Neuron (in vitro differentiated cells): ENCODE results near the gene USP24.
"Not testable (repeated sequence)": the region's sequence is repeated elsewhere in the genome, so short reads cannot be mapped to it uniquely, and the experiment has no call there.

Experiments
- H2AFZ ChIP-seq: one replicate; pipeline ENCODE4 v1.6.1; 2013; ENCODE audit warnings: low read depth, mild to moderate bottlenecking, inconsistent platforms, low read length, moderate library complexity
- H3K27me3 ChIP-seq: one replicate; pipeline ENCODE4 v1.6.1; 2013; ENCODE audit warnings: low read length; ENCODE audit not compliant: insufficient read depth
- H3K36me3 ChIP-seq: one replicate; pipeline ENCODE4 v1.6.1; 2013; ENCODE audit warnings: low read length; ENCODE audit not compliant: insufficient read depth
- H3K4me1 ChIP-seq: one replicate; pipeline ENCODE4 v1.6.1; 2013; ENCODE audit warnings: low read length; ENCODE audit not compliant: insufficient read depth
- H3K4me3 ChIP-seq: 2 replicates; pipeline ENCODE4 v1.5.1; 2013; ENCODE audit warnings: mild to moderate bottlenecking, low read length, moderate library complexity
- H3K9me3 ChIP-seq: one replicate; pipeline ENCODE4 v1.6.1; 2013; ENCODE audit warnings: low read length

The USP24 gene

DNA sequence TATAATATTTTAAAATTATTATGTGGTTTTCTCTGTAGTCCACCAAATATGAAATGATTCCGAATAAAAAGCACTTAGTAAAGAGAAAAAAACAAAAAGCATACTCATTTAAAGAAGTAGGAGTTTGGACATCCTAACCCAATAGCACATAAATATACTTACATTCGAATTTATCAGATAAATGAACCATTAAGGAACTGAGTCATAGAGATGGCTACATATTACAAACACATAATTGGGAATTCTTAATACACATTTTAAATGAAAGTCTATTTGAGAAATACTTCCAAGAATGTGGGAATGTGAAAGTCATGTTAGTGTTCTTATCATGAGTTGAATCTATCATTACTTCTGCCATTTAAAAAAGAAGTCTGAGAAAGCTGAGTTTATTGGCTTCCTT, 75.0 kb downstream of the USP24 start:
- no peak overlapping the region for H3K4me3 ChIP-seq
- no peaks in the 10 kb centered on the region for H3K27me3 ChIP-seq
- no peak overlapping the region for H2AFZ ChIP-seq
- no peaks in the 10 kb centered on the region for H3K9me3 ChIP-seq
- H3K36me3 ChIP-seq, result peaks cover 83% of the 10 kb centered on the region
- H3K4me1 ChIP-seq, result no peaks in the 10 kb centered on the region

GRCh38 chr1:55138823-55139222, 76.3 kb downstream of the USP24 start:
- no peak overlapping the region for H2AFZ ChIP-seq
- H3K9me3 ChIP-seq, result no peaks in the 10 kb centered on the region
- H3K27me3 ChIP-seq, result no peaks in the 10 kb centered on the region
- H3K4me3 ChIP-seq, result no peak overlapping the region
- peaks cover 90% of the 10 kb centered on the region for H3K36me3 ChIP-seq
- H3K4me1 ChIP-seq, result no peaks in the 10 kb centered on the region

- H3K36me3 ChIP-seq, result peaks cover 94% of the 10 kb centered on the region
- no peak overlapping the region for H2AFZ ChIP-seq
- no peaks in the 10 kb centered on the region for H3K27me3 ChIP-seq
- no peaks in the 10 kb centered on the region for H3K9me3 ChIP-seq
- H3K4me1 ChIP-seq, result no peaks in the 10 kb centered on the region
- no peak overlapping the region for H3K4me3 ChIP-seq
Measured at GRCh38 chr1:55134152-55134808, 80.9 kb downstream of the USP24 start.

DNA sequence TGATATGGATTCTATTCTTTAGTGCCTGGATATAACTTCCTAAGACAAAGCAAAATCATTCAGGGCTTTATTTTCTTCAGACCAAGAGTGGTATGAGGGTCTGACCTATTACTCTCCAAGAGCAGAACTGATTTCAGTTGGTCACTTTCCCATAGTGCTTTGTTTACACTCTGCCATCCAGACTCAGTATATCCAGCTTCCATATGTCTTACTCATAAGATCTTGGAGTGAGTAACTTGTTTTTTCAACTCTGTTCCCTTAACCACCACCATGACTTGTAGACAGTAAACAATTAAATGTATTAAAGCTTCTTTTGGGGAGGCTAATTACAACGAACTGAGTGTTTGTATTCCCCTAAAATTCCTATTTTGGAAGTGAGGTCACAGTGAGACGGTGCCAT, 83.4 kb downstream of the USP24 start:
- Histone ChIP-seq H3K4me1 (no peaks in the 10 kb centered on the region), H3K27me3 (no peaks in the 10 kb centered on the region), H3K4me3 (no peak overlapping the region), H2AFZ (no peak overlapping the region), H3K9me3 (peaks cover 3% of the 10 kb centered on the region), H3K36me3 (peaks cover 88% of the 10 kb centered on the region)

DNA sequence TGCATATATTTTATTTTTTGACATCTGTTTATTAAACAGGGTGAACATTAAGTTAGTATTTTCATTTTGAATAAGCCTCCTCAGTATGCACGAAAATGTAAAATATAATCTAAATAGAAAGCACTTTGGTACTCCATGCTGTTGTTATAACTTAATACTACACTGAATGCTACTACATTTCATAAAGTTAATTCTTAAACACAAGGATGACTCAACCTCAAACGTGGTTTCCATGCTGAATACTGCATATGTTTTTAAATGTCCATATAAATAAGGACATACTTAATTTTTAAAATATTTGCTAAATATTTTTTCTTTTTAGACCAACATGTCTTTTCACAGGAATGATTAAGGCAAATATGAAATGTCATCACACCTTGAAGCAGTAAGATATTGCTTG, 83.9 kb downstream of the USP24 start:
- H3K36me3 ChIP-seq, result peaks cover 88% of the 10 kb centered on the region
- peaks cover 3% of the 10 kb centered on the region for H3K9me3 ChIP-seq
- no peaks in the 10 kb centered on the region for H3K4me1 ChIP-seq
- no peaks in the 10 kb centered on the region for H3K27me3 ChIP-seq
- no peak overlapping the region for H3K4me3 ChIP-seq
- no peak overlapping the region for H2AFZ ChIP-seq

- Histone ChIP-seq H3K4me1 (no peaks in the 10 kb centered on the region), H3K9me3 (peaks cover 3% of the 10 kb centered on the region), H2AFZ (no peak overlapping the region), H3K27me3 (no peaks in the 10 kb centered on the region), H3K36me3 (peaks cover 87% of the 10 kb centered on the region), H3K4me3 (no peak overlapping the region)
Measured at GRCh38 chr1:55129194-55129728, 85.9 kb downstream of the USP24 start.

- H2AFZ ChIP-seq, result no peak overlapping the region
- peaks cover 3% of the 10 kb centered on the region for H3K9me3 ChIP-seq
- H3K4me3 ChIP-seq, result no peak overlapping the region
- H3K4me1 ChIP-seq, result no peaks in the 10 kb centered on the region
- peaks cover 87% of the 10 kb centered on the region for H3K36me3 ChIP-seq
- H3K27me3 ChIP-seq, result no peaks in the 10 kb centered on the region
Measured at GRCh38 chr1:55128418-55128995, 86.7 kb downstream of the USP24 start.

GRCh38 chr1:55127827-55128343, 87.3 kb downstream of the USP24 start:
- H3K4me3 ChIP-seq, result no peak overlapping the region
- H3K27me3 ChIP-seq, result no peaks in the 10 kb centered on the region
- H3K4me1 ChIP-seq, result no peaks in the 10 kb centered on the region
- peaks cover 3% of the 10 kb centered on the region for H3K9me3 ChIP-seq
- H2AFZ ChIP-seq, result no peak overlapping the region
- peaks cover 90% of the 10 kb centered on the region for H3K36me3 ChIP-seq

GRCh38 chr1:55124470-55124869, 90.7 kb downstream of the USP24 start:
- H2AFZ ChIP-seq, result no peak overlapping the region
- H3K9me3 ChIP-seq, result peaks cover 3% of the 10 kb centered on the region
- no peak overlapping the region for H3K4me3 ChIP-seq
- H3K4me1 ChIP-seq, result no peaks in the 10 kb centered on the region
- H3K27me3 ChIP-seq, result no peaks in the 10 kb centered on the region
- peaks cover 89% of the 10 kb centered on the region for H3K36me3 ChIP-seq

DNA sequence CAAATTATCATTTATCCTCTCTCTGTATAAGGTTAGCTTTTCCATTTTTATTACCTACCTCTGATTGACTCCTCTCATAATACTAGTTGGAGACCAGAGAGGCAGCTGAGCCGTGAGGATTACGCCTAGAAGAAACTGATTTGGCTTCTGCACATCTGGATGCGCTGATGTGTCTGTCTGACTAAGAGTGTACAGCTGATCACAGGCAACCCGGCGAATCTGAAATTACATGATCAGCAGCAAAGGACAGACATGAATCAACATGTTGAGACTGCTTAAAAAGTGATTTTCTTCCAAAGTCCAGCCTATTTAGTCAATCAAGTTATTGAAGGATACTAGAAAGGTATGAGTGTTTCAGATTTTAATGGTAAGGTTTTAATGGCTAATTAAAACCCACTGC, 94.6 kb downstream of the USP24 start:
- H2AFZ ChIP-seq, result no peak overlapping the region
- H3K9me3 ChIP-seq, result peaks cover 9% of the 10 kb centered on the region
- H3K4me1 ChIP-seq, result no peaks in the 10 kb centered on the region
- H3K4me3 ChIP-seq, result no peak overlapping the region
- peaks cover 84% of the 10 kb centered on the region for H3K36me3 ChIP-seq
- H3K27me3 ChIP-seq, result no peaks in the 10 kb centered on the region

GRCh38 chr1:55118651-55119329, 96.4 kb downstream of the USP24 start:
- peaks cover 74% of the 10 kb centered on the region for H3K36me3 ChIP-seq

DNA sequence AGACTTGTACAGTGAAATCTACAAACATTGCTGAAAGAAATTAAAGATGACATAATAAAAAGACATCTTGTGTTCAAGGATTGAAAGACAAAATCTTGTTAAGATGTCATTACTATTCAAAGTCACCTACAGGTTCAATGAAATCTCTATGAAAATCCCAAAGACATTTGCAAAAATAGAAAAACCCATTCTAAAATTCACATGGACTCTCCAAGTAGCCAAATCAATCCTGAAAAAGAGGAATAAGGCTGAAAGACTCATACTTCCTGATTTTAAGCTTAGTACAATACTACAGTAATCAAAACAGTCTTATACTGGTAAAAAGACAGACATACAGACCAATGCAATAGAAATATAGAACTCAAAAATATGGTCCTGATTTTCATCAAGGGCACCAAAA, 97.2 kb downstream of the USP24 start:
- Histone ChIP-seq H2AFZ (no peak overlapping the region), H3K36me3 (peaks cover 68% of the 10 kb centered on the region), H3K4me3 (no peak overlapping the region), H3K4me1 (no peaks in the 10 kb centered on the region), H3K9me3 (peaks cover 11% of the 10 kb centered on the region), H3K27me3 (no peaks in the 10 kb centered on the region)

More at GRCh38 chr1:55118651-55119329, 96.4 kb downstream of the USP24 start:
- H3K4me1 ChIP-seq, result no peaks in the 10 kb centered on the region
- no peak overlapping the region for H3K4me3 ChIP-seq
- no peaks in the 10 kb centered on the region for H3K27me3 ChIP-seq
- no peak overlapping the region for H2AFZ ChIP-seq
- H3K9me3 ChIP-seq, result peaks cover 11% of the 10 kb centered on the region

DNA sequence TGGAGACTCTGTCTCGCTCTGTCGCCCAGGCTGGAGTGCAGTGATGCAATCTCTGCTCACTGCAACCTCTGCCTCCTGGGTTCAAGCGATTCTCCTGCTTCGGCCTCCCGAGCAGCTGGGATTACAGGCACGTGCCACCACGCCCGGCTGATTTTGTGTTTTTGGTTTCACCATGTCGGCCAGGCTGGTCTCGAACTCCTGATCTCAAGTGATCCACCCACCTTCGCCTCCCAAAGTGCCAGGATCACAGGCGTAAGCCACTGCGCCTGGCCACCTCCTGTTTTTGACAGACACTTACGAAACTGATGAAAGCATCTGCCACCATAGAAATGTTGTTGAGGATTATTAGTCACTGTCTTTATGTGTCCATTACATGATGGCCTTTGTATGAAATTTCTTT, 106.2 kb downstream of the USP24 start:
- not testable (repeated sequence) for H3K4me3 ChIP-seq, H2AFZ ChIP-seq, H3K4me1 ChIP-seq, H3K27me3 ChIP-seq, H3K9me3 ChIP-seq
- H3K36me3 ChIP-seq, result peaks cover 79% of the 10 kb centered on the region
